ENCODE data around the gene TINAGL1.
"Not testable (repeated sequence)": the region's sequence is repeated elsewhere in the genome, so short reads cannot be mapped to it uniquely, and the experiment has no call there.

TINAGL1 gene

DNA sequence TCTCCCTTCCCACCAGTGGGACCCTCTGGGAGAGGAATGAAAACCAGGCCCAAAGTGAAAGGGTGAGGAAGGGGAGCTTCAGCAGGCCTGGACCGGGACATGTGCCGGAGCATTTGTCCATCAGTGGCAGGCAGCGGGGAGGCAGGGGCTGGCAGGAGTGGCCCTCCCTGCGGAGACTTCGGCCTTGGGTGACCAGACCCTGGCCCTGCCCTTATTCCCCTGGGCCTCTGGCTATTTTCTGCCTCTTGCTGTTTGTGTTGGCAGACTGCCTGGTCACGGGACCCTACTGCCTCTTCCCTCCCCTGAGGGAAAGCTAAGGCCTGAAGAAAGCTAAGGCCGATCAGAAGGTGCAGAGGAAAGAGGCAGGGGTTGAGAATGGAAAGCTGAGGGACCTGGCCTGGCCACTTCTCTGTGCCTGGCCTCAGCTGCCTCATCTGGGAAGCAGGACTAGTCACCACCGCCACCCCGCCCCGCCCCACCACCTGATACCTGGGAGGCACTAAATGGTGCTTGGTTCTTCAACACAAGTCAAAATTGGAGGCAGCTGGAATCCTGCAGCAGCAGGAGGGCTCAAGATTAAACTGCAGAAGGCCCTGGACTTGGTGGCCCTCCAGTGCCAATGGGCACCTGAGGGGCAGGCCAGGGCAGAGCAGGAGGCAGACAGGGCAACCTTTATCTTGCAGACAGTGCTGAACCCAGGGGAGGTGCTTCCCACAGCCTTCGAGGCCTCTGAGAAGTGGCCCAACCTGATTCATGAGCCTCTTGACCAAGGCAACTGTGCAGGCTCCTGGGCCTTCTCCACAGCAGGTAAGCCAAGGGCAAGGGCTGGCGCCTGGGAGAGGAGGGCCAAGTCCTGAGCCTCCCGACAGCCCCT, 7.9 kb downstream of the TINAGL1 start:
- DNase-seq: no peak

DNA sequence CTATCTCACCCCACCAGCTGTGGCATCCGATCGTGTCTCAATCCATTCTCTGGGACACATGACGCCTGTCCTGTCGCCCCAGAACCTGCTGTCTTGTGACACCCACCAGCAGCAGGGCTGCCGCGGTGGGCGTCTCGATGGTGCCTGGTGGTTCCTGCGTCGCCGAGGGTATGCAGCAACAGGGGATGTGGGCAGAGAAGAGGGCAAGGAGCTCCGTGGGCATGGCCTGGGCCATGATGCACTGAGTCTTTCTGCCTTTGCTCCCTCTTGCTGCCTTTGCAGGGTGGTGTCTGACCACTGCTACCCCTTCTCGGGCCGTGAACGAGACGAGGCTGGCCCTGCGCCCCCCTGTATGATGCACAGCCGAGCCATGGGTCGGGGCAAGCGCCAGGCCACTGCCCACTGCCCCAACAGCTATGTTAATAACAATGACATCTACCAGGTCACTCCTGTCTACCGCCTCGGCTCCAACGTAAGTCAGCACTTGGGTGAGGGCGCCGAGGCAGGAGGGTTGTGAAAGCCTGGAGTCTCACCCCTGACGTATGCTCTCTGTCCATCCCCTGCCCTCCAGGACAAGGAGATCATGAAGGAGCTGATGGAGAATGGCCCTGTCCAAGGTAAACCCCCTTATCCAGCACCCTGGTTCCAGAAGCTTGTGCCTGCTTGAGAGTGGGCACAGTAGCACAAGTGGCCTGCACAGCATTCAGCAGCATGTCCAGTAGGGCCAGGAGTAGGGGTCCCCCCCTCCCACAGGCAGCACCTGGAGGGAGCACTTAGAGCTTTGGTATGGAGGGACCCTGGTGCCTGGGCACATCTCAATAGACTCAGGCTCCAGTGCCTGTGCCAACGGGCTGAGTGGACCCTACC, 8.8 kb downstream of the TINAGL1 start:
- no peak for DNase-seq

DNA sequence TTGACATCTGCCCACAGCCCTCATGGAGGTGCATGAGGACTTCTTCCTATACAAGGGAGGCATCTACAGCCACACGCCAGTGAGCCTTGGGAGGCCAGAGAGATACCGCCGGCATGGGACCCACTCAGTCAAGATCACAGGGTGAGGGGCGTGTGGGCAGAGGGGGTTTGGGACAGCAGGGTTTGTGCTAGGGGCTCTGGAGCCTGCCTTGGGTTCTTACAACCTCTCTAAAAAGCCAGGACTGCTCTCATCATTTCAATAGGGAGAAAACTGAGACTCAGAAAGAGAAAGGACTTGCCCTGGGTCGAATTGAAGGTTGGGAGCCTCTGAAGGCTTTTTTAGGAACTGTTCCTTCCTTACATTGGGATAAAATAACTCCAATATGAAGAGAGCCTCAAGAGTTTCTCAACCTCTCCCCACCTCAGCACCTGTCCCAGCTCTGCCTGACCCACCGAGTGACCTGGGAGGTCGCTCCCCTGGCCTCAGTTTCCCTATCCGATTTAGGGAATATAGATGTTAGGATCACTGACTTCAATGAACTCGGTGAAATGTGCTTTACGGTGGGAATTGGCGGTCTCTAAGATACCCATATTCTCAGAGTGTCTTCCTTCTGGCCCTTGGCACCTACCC, 9.5 kb downstream of the TINAGL1 start:
- no peak for DNase-seq

DNA sequence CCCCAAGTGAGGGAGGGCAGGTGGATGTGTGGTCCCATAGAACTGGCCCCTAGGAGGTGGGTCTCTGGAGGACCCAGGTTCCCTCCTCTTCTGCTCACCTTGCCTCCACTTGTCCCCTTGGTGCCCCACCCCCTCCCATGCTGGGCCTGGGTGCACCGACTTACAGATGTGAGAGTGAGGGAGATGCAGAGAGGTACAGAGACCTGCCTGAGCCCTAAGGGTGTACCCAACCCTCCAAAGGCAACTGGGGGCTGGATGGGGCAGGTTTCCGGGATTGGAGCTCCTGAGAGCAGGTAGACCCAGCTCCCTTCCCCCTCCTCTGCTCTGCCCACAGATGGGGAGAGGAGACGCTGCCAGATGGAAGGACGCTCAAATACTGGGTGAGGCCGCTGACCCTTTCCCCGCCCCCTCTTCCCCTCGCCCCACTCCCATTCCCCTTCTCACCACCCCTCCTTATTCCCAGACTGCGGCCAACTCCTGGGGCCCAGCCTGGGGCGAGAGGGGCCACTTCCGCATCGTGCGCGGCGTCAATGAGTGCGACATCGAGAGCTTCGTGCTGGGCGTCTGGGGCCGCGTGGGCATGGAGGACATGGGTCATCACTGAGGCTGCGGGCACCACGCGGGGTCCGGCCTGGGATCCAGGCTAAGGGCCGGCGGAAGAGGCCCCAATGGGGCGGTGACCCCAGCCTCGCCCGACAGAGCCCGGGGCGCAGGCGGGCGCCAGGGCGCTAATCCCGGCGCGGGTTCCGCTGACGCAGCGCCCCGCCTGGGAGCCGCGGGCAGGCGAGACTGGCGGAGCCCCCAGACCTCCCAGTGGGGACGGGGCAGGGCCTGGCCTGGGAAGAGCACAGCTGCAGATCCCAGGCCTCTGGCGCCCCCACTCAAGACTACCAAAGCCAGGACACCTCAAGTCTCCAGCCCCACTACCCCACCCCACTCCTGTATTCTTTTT, 10.3 kb downstream of the TINAGL1 start:
- DNase-seq: no peak

DNA sequence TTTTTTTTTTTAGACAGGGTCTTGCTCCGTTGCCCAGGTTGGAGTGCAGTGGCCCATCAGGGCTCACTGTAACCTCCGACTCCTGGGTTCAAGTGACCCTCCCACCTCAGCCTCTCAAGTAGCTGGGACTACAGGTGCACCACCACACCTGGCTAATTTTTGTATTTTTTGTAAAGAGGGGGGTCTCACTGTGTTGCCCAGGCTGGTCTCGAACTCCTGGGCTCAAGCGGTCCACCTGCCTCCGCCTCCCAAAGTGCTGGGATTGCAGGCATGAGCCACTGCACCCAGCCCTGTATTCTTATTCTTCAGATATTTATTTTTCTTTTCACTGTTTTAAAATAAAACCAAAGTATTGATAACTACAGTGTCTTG, 11.0 kb downstream of the TINAGL1 start:
- not testable (repeated sequence) for DNase-seq

DNA sequence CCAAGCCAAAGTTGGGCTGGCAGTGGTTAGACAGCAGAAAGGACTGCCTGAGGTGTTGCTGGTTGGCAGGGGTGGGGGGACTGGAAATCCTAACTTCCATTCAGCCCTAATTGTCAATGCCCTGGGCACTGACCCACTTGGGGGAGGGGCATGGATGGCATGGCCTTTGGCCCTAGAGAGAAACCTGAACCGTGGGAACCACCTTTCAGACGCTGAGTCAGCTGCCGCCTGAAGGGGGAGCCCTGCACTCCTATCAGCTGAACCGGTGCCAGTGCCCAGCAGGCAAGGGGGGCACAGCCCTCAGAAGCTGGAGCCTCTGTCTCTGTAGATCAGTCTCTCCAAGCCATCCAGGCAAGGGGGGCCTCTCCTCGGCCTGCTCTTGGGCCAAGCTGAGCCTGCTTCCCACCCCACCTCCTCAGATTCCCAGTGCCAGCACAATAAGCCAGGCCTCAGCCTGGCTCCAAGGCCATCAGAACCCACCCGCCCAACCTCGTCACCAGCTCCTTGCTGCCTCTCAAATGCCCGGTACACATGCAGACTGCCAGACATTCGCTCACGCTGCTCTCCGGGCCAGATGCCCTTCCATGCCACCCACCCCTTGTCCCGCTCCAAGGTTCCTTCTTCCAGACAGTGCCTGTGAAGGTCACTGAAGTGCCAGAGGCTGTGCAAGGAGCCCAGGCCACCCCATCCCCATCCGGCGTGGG, 11.6 kb downstream of the TINAGL1 start:
- no peak for DNase-seq

DNA sequence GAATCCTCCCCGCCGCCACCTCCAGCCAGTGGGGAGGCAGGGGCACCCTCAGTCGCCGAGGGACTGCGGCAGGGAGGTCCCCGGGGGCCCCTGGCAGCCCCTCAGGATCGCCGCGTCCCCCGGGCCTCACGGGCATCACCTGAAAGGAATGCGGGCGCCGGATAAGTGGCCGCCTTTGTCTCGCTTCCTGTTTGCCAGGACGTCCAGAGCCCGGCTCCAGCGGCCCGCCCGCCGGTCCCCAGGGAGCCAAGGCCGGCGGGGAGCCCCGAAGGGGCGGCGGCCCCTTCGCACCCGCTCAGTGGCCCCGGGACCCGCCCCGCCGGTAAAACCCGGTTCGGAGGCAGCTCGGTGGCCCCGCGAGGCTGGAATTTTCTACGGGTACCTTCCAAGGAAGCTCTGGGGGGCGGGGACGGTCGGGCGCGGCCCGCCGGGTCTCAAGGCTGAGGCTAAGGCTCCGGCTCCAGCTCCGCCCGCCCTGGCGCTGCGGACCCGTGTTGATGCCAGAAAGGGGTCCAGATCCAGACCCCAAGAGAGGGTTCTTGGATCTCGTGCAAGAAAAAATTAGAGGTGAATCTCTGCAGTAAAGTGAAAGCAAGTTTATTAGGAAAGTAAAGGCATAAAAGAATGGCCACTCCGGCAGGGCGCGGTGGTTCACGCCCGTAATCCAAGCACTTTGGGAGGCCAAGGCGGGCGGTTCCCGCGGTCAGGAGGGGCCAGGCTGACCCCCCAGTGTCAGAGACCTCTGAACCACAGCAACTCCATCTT, 12.6 kb downstream of the TINAGL1 start:
- DNase-seq: no peak

DNA sequence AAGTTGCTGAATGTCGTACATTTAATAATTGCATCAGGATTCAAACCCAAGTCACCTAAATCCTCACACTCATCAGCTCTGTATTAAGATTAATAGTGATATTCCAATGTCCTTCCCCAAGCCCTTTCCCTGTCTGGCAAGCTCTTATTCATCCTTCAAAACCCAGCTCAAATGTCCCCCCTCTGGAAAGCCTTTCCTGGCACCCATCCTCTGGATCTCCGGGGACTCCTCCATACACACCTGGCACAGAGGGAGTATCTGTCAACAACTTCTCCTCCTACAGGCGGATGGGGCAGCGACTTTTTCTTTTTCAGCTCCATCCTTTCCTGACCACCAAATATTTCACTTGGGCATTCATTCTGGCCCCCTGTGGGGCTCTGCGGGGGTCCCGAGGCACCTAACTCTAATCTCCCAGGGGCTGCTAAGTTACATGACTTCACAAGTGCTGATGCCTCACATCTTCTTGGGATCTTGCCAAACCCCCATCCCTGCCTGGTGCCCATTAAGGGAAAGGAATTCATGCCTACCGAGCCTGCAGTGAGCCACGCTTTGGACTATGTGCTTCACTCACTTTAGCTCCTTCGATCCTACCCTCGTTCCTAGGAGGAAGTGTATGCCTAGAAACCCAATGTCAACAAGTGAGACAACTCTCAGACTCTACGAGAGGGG, 15.2 kb downstream of the TINAGL1 start:
- no peak for DNase-seq

DNA sequence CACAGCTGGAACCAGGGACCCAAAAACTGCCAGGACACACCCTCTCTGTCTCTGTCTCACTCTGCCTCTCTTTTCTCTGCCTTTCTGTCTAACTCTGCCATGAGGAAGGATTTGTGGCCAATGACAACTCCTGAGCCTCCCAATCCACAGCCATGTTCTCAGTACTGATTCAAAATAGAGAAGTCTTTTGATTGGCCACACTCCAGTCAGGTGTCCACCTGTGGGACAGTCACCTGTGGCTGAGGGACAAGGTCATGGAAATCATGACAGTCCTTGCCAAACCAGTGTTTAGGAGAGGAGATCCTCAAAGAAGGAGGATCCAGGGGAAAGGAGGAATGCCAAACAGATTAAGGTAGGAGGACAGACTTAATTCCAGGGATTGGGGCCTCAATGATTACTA, 15.8 kb downstream of the TINAGL1 start:
- no peak for DNase-seq

DNA sequence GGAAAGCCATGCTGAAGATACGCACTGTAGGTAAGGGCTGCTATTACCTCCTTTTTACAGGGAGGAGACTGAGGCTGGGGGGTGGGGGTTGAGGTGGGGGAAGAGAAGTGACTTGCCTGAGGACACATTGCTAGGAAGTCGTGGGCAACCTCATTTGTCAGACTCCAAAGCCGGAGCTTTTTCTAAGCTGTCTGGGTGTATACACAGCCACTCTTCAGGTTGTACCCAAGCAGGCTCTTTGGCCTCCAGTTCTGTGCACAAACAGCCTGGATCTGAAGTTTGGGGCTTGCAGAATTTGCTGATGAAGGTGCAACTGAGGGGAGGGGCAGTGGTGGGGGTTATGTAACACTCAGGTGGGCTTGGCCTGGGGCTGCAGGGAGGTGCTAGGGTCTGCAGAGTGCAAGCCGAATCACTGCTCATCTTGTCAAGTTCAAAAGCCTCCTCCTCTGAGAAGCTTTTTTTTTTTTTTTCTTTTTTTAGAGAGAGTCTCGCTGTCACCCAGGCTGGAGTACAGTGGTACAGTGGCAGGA, 16.9 kb downstream of the TINAGL1 start:
- DNase-seq: no peak

DNA sequence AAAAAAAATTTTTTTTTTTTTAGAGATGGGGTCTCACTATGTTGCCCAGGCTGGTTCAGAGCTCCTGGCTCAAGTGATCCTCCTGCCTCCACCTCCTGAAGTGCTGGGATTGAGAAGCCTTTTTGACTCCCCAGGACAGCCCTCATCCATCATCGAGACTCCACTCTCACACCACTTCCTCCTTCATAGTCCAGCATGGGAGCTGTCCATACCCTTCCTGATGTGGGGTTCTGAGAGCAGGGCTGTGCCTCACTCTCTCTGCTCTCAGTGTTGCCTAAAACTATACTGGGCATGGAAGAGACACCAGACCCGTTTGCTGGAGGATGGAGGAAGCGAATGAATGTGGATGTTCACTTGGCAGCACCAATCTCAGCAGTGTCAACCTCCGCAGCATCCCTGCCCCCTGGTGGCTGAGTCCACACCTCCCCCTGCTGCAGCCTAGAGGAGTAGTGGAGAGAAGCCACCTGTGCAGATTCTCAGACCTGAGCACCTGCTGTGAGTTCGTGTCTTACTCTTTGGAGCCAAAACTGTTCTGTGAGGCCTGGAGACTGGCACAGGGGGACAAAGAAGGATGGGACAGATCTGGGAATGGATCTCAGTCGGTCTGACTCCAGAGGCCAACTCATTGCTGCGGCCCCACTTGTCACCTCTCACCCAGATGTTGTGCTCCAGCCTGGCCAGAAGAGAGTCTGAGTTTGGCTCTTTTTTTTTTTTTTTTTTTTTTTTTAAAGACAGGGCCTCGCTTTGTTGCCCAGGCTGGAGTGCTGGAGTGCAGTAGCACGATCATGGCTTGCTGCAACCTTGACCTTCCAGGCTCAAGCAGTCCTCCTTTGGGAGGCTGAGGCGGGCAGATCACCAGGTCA, 17.7 kb downstream of the TINAGL1 start:
- peak; percentile 44 for DNase-seq

DNA sequence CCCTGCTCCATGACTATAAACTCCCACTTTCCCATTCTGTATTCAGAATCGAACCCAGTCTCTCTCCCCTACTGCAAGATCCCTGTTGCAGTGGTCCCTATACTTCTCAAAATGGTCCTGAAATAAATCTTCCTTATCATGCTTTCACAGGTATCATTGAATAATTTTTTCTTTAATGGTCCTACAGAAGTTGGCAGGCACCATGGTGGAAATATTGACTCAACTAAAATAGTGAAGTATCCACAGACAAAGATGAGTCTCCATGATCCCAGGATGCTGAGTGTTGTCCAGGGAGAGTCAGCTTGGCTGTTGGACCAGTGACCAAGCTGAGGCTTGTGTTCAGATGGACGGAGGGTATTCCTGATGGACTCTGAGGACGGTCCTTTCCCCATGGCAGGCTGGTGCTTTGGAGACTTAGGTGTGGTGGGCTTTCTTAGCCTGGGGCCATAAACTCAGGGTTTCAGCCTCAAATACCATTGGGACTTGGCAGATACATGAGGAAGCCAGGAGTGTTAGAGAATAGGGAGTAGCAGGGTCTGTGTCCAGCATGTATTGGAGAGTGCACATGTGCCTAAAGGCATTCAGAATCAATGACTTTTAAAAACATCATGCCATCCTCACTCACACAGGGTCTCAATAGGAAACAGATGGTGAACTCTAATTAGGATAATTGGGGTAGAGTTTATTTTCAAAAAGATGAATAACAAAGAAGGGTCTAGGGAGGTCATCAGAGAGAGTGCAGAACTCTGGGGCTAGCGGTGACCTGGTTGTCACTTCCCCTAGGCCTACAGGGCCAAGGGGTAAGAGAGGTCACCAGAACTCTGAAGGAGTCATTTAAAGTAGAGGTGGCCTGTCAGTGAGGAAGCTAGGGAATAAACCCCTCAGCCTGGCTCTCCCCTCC, 19.8 kb downstream of the TINAGL1 start:
- no peak for DNase-seq

DNA sequence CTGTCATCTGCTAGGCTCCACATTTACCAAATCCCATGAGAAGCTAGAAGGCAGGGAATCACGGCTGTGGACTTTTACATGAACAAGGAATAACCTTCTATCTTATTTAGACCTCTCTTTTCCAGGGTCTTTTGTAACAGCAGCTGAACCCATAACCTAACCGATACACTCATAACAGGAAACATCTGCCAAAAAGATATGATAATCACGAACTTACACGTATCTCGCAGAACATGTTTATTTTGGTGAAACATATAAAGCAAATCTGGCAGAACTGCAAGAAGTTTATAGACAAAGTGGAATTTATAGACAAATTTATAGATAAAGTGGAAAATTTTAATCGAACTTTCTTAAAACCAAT, 20.4 kb downstream of the TINAGL1 start:
- DNase-seq: no peak

DNA sequence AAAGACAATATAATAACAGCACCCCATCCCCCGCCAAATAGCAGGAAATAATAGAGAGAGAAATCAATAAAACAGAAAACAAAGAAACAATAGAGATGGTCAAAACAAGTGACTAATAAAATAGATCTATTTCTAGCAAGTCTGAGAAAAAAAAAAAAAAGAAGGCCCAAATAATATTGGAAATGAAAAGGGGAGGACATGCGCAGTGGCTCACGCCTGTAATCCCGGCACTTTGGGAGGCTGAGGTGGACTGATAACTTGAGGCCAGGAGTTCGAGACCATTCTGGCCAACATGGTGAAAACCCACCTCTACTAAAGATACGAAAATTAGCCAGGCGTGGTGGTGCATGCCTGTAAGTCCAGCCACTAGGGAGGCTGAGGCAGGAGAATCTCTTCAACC, 22.7 kb downstream of the TINAGL1 start:
- no peak for DNase-seq

DNA sequence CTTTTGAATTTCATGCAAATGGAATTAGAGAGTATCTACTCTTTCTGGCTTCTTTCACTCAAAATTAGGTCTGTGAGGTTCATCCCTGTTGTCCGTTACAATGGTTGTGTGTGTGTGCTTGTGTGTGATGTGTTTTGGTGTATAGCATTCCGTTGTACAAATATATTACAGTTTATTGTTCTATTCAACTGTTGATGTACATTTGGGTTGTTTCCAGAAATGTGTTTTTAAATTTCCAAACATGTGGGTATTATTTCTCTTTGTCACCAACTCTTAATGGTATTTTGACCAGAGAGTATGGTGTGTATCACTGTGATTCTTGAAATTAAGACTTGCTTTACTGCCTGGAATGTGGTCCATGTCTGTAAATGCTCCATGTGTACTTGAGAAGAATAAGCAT, 24.3 kb downstream of the TINAGL1 start:
- no peak for DNase-seq

DNA sequence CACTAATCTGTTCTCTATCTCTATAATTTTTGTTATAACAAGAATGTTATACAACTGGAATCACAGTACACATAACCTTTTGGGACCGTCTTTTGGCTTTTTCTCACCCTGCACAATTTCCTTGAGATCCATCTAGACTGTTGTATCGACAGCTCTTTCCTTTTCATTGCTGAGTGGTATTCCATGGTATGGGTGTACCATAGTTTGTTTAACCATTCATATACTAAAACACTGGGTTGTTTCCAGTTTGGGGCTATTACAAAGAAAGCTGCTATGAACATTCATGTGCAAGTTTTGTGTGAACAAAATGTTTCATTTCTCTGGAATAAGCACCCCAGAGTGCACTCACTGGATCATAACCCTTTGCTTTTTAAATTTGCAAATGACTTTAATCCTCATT, 25.8 kb downstream of the TINAGL1 start:
- no peak for DNase-seq

DNA sequence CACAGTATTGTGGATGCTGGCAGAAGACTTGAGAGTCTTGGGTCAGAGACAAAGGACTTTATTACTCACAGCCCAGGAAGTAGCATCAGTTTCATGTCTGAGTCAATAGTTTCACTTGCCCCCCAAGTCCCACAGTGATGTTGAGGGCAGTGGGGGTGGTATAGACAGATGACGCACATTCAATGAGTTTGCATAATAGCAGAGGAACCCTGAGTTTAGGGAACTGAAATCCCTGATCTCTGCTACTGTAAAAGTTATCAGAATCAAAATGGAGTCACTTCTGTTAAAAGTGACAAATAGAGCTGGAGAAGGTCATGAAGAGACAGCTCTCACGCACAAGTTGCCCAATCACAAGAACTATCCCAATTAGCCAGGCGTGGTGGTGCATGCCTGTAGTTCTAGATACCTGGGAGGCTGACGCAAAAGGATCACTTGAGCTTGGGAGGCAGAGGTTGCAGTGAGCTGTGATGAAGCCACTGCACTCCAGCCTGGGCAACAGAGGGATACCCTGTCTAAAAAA, 29.7 kb downstream of the TINAGL1 start:
- no peak for DNase-seq

DNA sequence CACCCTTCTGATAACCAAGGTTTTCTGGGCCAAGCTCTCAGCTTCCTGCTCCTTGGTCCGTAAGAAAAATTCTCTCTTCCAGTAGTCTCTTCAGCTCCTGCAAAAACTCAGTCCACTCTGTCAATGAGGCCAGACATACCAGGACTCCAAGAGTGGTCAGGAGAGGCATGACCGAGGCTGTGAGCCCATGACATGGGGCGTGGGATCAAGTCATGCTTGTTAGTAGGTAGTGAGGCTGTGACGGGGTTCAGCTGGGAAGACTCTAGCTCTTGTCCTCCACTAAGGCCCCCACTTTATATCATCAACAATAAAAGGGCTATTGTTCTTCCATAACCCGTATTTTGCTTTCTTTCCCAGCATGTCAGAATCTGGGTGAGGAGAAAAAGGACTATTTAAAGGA, 31.0 kb downstream of the TINAGL1 start:
- no peak for DNase-seq

All from activated CD4-positive, alpha-beta T cell treated with anti-CD3 and anti-CD28 coated beads for 1 hour (primary cell).